ENCODE data around the gene BDNF.
"Not testable (repeated sequence)": the region's sequence is repeated elsewhere in the genome, so short reads cannot be mapped to it uniquely, and the experiment has no call there.

Gene BDNF

DNA sequence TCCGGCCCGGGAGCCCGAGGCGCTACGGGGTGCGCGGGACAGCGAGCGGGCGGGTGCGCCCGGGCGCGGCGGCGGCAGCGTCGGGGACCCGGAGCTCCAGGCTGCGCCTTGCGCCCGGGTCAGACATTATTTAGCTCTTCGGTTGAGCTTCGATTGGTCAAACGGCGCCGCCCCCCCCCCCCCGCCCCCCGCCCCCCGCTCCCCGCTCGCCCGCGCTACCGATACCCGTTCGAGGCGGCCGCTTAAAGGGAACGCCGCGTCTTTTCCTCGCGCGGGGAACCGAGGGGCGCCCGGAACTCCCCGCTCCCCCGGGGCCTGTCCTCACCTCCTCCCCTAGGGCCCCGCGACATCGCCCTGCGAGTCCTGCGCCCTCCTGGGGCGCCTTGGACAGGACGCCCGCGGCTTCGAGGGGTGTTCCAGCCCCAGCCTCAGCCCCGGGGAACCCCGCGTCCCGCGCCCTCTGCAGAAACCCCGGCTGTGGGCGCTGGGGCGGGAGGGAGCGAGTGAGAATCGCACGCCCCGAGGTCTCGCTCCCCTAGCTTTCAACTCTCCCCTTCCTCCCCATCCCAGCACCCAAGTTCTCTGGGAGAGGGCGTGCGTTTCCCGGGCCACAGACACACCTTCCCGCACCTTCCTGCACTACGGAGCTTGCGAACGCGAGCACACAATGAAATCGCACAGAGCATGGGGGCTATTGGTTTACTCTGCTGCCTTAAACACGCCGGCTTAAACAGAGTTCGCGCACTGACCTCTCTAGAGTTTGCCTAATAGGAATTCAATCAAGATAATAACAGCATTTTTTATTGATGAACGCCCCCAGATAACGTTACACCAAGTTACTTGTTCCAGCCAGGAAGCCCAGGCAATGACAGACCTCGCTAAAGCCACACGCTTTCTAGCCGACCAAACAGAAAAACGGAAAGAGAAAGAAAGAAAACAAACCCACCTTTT is at the start of gene BDNF:
Gene BDNF (minus strand): TSS at position 105 of the 951 bp plus-strand sequence. CDS start 41,891 bp downstream, outside the sequence.
- no peak for DNase-seq (ENCODE audit: low read depth)

DNA sequence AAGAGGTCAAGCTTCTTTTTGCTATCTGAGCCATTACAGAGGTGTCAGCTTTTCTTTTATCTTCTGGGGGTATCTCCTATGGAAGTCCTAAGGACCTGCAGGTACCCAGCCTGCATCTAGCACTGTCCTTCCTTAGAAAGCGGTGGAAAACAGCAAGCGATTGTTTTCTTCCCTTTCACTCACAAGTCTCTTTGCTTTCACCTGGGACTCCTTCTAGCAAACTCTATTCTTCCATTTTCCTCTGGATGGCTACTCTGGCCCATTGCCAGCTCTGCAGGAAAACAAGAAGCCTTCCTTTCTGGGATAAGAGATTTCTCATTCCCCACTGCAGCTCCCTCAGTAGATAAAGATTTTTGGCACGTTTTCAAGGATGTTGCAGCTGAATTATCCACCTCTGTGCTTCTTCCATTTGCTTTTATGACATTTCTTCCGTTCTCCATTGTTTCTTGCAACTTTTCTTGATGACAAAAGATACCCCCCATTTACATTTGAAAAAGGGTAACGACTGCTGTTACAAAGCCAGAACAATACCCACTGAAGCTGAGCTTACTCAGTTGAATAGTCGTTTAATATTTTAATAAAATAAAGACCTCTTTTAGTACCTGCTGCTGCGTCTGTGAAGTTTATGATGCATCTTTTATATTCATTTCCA is 40.2 kb upstream of the BDNF start:
- no peak for DNase-seq (ENCODE audit: low read depth)

- no peak for DNase-seq (ENCODE audit: low read depth)
These were observed 35.0 kb upstream of the BDNF start for GRCh38 chr11:27735281-27735680.

GRCh38 chr11:27731803-27732202 is 31.5 kb upstream of the BDNF start:
- DNase-seq (ENCODE audit: low read depth) = not testable (repeated sequence)

GRCh38 chr11:27726981-27727380 is 26.7 kb upstream of the BDNF start:
- no peak for DNase-seq (ENCODE audit: low read depth)

- no peak for DNase-seq (ENCODE audit: low read depth)
These were observed 23.4 kb upstream of the BDNF start for GRCh38 chr11:27723687-27724086.

- no peak for DNase-seq (ENCODE audit: low read depth)
These were observed 22.7 kb upstream of the BDNF start for GRCh38 chr11:27722953-27723344.

GRCh38 chr11:27722117-27722952 is 22.1 kb upstream of the BDNF start:
- DNase-seq (ENCODE audit: low read depth) = no peak

DNA sequence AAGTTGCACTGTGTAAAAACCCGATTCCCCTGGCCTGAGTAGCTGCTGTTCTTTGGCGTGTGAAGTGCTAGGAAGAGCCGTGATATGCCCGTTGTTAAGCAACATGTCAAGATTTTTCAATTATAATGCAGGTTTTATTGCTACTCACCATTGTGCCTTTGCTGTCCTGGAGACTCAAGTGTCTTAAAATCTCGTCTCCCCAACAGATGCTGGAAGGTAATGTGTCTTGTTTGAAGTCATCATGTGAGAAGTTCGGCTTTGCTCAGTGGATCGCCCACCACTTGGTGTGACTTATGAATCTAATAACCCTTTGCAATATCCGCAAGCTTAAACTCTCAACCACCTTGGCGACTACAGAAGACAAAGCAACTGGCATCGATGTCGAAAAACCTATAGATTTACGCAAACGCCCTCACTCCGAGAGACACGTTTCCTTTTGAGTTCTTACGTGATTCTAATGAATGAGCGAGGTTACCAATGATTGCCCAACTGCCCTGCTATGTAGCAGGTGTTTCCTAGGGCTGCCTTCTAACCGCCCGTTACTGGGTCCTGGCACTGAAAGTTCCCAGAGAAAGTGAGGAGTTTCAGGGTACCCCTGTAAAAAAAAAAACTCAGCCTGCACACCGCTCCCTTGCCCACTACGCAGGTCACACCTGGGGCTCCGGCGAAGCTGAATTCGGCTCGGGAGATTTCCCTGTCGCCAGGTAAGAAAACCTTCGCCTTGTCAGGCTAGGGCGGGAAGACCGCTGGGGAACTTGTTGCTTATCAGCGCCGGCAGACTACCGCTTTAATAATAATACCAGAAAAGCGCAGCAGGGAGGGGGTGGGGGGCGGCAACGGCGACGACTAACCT is 21.2 kb upstream of the BDNF start:
- DNase-seq (ENCODE audit: low read depth) = no peak

DNA sequence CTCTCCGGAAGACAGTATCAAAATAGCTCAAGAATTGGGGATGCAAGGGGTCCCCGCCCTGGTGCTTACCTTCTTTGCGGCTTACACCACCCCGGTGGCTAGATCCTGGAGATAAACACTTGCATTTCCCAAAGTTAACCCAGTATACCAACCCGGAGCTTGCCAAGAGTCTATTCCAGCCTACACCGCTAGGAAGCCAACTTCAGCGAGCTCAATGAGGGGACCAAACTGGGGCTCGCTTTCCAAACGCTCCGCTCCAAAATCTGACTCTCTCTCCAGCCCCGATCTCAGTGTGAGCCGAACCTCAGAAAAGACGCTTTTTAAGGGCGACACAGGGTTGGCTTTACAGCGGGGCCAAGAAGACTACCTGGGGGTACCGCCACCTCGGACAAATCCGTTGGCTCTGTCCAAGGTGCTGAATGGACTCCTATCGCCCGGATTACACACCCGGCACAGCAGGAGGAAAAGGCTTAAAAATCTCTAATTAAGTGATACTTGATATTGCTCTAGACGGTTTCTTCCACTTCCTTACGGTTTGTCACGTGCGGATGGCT is 20.1 kb upstream of the BDNF start:
- DNase-seq (ENCODE audit: low read depth) = no peak

- DNase-seq (ENCODE audit: low read depth) = no peak
These were observed 19.3 kb upstream of the BDNF start for GRCh38 chr11:27719546-27719925.

DNA sequence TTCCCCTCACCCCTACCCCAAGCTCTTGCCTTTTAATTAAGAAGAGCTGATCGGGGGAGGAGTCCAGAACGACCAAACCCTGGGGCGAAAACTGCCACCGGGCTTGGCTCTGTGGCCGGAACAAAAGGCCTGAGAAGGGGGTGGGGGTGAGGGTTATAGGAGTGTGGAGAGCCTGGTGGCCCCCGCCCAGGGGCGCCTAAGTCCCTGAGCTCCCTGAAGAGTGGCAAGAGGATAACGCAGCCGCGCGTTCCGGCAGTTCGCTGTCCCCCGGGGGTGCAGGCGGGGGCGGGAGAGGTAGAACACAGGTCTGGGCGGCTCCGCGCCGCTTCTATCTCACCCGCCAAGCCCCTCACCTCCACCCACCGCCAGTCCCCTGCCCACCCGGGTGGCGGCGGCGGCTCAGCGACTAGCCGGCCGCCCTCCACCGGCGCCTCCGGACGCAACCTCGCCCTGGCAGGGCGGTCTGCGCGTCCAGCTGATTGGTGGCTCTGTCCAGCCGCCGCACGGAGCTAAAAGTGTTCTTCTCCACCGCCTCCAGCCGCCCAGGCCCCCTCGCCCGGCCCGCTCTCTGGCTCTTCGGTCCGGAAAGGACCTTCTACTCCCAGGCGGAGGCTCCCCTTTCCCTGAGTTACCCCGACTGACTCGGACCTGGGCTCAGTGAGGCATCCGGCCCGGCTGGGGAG is 18.7 kb upstream of the BDNF start:
- DNase-seq (ENCODE audit: low read depth) = no peak

- no peak for DNase-seq (ENCODE audit: low read depth)
These were observed 18.1 kb upstream of the BDNF start for GRCh38 chr11:27718346-27718862.

GRCh38 chr11:27717801-27718229 is 17.6 kb upstream of the BDNF start:
- DNase-seq (ENCODE audit: low read depth) = no peak

- DNase-seq (ENCODE audit: low read depth) = no peak
These were observed 17.1 kb upstream of the BDNF start for GRCh38 chr11:27717377-27717776.

DNA sequence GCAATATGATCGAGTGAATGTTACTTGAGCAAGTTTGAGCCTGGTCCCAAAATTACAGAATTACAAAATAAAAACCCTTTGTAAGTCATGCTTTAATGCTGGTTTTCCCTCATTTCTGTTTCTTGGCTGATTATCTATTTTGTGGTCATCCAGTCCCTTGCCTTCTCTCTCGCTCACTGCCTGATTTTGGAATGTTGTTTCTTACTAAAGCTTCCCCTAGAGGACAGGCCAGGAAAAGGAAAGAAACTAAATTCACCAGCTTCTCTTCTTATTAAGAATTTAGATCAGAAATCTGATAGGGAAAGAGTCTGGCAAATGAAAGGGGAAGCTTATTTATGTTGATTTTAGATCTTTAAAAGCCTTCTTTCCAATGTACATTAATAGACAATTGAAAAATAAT is 16.6 kb upstream of the BDNF start:
- no peak for DNase-seq (ENCODE audit: low read depth)

DNA sequence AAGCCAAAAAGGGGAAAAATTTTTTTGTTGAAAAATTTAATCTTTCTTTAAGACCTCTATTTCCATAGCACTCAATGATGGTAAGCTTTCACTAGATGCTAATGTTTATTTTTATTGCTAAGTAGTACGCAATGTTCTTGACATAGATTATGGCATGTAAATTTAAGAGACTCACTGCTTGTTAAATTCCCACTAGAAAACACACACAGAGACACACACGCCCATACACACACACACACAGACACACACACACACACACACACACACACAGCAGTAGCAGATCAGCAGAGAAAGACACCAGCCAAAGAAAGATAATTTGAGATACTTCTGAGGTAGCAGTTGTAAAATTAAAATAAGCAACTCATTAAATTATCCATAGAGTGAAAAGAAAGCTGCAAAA is 16.0 kb upstream of the BDNF start:
- DNase-seq (ENCODE audit: low read depth) = no peak

DNA sequence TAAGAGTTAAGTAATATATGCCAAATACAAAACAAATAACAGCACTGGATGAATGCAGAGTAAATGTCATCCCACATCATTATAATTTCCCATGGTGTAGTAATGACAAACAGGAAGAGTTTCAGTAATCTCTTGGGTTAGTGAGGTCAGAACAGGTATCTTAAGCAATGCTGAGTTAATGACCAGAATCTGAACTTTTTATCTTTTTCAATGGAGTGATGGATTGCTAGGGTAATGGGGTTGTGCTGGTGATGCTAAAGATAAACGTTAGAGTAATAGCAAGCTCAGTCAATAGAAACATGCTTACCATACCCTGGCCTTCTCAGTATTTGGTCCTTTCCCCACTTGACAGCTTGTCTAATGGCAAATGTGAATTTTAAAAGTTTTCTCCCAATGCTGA is 11.5 kb upstream of the BDNF start:
- DNase-seq (ENCODE audit: low read depth) = no peak

DNA sequence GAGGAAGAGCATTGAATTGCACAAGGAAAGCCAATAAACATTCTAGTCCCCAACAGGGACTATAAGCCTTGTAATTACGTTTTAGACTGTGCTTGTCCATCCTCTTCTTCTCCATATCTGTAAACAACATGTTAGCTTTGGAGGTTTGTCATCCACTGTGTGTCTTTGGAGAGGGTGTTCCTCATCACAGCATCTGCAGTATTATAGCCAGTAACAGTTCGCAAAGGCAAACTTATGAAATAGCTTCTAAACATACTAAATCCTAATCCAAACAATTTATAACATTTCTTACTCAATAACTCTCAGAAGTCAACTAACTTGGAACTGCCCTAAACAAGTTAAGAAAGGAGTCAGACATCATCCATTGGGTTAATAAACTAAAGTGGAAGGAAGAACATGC is 10.3 kb upstream of the BDNF start:
- no peak for DNase-seq (ENCODE audit: low read depth)

DNA sequence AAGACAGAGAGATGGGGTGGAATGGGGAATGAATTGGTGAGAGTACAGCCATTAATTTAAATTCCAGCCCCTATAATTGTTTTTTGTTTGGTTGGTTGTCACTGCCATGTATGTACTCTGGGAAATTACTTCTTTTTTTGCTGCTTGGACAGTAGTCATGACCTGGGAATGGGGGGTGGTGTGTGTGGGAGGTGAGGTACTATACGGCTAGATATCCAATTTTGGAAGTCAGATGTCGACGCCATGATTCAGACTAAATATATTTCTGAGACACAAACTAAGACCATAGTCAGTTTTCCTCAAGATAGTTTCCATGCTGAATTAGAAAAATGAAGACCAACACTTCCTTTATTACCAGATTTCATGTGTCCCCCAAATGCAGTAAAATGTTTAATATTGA is 7.4 kb upstream of the BDNF start:
- no peak for DNase-seq (ENCODE audit: low read depth)
